Activated T-cell treated with anti-CD3 and anti-CD28 coated beads, Interleukin-2, amount 50 U/mL, for 1 hour (primary cell): ENCODE results near the gene MAPKAP1.

Experiments
- DNase-seq: peaks from one replicate; pipeline ENCODE4 v3.0.0-alpha.2; 2020

The MAPKAP1 gene

DNA sequence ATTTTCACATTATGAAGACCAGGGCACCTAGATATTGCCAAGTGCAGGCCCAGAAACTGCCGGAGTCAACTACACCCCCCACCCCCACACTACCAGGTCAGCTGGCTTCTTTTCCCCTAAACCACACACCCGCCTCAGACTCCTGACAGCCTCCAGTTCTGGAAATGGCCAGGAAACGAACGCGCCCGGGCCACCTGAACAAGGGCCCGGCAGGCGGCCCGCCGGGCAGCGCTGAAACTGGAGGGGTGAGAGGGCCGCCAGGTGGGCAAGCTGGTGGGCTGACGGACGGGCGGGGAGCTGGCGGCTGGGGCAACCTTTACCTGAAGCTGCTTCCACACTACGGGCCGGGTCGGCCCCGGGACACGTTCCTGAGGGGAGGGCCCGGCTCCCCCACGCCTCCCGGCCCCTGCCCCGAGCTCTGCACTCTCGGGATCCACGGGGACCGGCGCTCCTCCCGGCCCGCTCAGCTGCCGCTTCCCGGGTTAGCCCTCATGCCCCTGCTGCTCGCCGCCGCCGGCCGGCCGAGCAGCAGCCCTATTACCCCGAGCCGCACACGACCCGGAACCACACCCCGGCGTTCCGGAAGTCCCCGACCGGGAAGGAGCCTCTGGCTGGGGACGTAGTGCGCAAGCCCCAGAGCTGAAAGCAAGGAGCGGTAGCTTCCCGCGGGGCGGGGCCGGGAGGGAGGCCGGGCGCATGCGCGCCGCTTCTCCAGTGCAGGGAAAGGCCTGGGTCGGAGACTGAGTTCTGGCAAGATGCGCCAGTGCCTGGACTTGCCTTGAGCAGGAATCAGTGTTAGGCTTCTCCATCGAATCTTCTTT, at the start of gene MAPKAP1:
TSS of gene MAPKAP1 (minus strand) at position 558 of the 821 bp plus-strand sequence. CDS start 34,634 bp downstream, outside the sequence.
- DNase-seq, result peak; percentile 95

DNA sequence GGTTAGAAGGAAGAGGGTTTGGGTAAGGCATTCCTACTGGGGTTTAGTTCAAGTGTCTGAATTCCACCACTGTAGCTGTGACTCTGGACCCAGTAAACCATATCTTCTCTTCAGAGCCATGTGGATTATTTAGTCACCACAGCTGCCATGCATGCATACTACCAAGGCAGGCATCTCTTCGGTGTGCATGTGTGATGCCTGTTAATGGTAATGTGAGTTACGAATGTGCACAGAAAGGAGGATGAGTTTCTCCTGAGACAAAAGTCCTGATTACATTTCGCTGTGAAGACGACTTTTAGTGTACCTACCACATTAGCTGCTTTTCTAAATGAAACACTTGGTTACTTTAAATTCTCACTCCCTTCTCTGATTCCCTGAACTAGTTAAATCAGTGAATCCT, 49.5 kb upstream of the MAPKAP1 start:
- DNase-seq, result no peak

DNA sequence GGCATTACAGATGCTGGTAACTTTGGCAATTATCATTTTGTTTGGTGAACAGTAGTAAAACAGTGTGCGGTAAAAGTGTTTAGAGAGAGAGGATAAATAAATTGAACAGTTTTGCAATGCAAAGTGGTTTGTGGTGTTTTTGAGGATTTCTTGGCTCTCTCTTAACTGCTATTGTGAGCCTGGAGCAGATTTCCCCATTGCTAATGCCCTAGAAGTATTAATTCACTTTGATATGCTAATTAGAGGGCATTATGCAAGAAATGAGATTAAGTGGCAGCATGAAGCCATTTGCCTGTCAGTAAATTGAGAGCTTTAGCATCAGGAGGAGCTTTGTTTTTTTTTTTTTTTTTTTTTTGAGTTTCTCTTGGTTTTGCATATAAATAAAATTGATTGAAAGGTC, 48.3 kb upstream of the MAPKAP1 start:
- DNase-seq, result no peak

DNA sequence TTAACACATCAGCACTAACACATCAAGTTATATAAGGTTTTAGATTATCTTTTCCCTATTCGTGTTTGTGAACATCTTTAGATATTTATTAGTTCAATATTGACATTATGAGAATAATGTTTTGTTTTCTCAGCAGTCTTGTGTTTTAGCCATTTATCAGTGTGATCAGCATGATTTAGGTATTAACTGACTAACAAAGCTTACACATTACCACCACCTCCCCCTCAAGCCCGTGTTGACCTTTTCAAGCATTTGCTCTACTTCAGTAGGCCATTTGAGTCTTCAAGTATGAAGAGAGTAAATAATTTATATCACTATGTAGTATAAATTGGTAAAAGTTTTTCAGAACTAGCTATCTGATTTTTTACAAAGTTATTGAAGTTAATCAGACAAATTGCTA, 47.1 kb upstream of the MAPKAP1 start:
- DNase-seq, result no peak

DNA sequence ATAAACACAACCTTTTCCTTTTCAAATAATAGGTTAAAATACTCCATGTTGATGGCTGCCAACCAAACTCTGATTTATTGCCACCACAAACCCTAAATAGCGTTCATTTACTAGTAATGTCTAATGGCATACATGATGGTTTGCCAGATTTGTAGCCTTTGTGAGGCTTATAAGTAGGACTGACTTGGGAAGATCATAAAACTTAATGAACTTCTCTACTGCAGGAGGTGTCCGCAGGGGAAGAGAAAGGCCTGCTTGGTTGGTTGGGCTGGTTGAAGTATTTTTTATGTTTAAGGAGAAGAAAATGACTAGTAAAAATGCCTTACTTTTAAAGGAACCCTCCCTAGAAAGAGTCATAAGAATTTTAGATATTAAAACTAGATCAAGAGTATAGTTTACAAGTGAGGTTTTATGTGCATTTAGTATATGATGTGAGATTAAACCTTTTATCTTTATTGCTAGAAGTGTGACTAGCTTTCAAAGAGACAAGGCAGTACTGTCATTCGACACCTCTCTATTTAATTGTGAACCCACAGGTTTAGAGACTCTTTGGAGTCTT, 45.1 kb upstream of the MAPKAP1 start:
- DNase-seq, result no peak

GRCh38 chr9:125750627-125751011, 43.6 kb upstream of the MAPKAP1 start:
- no peak for DNase-seq

- no peak for DNase-seq
Measured at GRCh38 chr9:125749951-125750626, 43.1 kb upstream of the MAPKAP1 start.

GRCh38 chr9:125749287-125749935, 42.4 kb upstream of the MAPKAP1 start:
- DNase-seq, result no peak

DNA sequence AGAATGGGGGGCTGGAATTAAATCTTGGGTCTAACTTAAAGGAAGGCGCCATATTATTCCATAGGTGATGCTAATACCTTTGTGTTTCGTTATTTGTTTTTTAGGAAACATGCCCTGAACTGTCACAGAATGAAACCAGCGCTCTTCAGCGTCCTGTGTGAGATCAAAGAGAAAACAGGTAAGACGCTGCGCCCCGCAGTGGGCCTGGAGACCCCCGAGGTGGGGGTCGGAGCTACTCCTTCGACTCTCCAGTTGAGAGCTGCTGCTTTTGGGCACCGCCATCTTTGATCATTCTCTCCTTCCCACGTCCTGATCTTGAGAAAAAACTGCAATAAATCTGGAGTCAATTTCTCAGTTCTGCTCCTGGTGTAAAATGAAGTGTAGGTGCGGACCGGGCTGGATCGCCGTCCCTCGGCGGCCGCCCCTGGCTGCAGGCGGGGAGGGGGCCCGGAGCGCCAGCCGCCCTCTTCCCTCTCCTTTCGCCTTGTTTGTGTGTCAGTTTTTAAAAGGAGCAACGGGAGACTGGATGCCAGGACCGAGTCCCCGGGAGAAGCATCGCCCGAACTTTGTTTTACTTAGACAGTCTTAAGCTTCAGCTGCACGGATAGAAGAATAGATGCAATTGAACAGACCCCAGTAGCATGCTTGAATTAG, 41.6 kb upstream of the MAPKAP1 start:
- peak; percentile 32 for DNase-seq

- peak; percentile 47 for DNase-seq
Measured at GRCh38 chr9:125747765-125748445, 40.9 kb upstream of the MAPKAP1 start.

- DNase-seq, result peak; percentile 65
Measured at GRCh38 chr9:125747053-125747764, 40.2 kb upstream of the MAPKAP1 start, which contains the start of gene PBX3. TSS of gene PBX3 (plus strand) at chr9:125747373.

DNA sequence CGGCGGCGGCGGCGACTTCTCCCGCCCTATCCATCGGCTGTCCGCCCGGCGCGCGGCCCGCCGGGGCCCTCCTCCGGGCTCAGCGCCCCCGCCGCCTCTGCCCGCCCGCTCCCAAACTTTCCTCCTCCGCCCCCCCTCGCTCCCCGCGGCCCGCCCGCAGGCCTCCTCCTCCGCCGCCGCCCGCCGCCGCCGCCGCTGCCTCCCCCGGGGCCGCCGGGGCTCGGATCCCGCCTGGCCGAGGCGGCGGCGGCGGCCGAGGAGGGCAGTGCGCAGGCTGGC, 39.7 kb upstream of the MAPKAP1 start:
- DNase-seq, result no peak

DNA sequence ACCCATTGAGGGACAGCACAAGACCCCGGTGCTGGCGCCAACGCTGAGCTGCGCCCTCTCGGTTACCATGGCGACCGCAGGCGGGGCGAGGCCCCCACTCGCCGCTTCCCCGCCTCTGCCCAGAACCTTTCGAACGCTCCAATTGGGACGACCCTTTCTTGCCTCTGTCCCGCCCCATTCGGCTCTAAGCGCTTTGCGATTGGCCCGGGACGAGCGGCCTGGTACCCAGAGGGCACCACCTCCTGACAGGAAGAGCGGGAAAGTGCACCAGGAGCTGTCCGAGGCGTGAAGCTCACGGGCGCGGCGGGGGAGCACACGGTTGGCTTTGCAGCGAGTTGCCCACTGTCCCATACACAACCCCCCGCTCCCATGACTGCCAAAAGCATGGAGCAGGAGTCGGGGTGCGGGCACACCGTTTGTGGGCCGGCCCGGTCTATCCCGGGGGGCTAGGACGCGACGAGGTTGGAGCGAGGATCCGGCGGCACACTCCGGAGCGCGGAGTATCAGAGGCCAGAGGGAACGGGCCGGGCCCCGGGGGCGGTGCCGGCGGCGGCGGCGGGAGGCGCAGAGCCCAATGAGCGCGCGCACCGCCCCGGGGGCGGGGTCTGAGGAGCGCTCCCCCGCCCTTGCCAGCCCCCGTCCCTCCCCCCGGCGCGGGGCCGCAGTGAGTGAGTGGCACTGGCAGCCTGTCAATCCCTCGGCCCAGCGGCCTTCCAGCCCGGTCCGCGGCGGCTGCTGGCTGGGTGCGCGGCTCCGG, 39.2 kb upstream of the MAPKAP1 start:
- peak; percentile 95 for DNase-seq

DNA sequence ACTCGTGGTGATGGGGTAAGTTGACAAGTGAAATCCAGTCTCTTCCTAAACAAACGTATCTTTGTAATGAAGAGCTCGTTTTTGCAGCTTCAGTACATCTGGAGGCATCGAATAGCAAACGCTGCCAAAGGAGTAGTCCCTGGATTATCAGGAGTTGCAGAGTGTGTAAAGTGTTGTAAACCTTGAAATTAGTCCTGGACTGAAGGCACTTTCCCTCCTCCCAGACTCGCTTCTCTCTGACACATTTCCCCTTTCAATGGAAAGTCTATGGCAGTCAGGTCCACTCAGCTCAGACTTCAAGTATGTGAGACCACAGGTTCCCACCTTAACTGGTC, 38.6 kb upstream of the MAPKAP1 start:
- no peak for DNase-seq

- no peak for DNase-seq
Measured at GRCh38 chr9:125745018-125745417, 38.0 kb upstream of the MAPKAP1 start.

DNA sequence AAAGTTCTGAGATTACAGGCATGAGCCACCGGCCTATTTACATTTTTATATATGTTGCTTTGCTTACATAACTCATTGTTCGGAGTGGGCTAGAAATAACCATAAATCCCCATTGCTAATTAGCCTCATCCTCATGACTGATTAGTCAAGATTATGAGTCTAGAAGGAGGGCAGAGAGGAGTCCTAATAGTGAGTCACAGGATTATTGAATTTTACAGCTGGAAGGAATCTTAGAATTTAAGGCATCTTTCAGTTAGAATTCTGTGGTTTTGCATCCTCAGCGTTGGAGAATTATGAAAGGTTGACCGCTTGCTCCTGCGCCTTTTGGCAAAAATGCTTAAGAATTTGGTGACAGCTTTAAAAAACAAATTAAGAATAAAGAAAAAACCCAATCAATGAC, 37.6 kb upstream of the MAPKAP1 start:
- DNase-seq, result no peak

GRCh38 chr9:125743682-125744428, 36.8 kb upstream of the MAPKAP1 start:
- DNase-seq, result no peak

DNA sequence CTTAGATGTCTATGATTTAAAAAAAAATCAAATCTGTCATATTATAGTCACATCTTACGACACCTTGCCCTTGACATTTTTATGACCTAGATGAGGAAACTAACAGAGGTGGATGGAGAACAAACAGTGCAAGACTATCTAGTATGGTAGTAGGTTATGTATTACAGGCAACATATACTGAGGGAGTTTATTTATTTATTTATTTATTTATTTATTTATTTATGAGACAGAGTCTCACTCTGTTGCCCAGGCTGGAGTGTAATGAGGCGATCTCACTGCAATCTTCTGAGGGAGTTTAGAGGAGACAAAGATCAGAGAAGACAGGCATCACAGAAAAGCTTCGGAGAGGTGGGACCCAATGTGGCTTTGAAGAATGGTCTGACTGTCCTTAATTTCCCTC, 35.6 kb upstream of the MAPKAP1 start:
- no peak for DNase-seq

- no peak for DNase-seq
Measured at GRCh38 chr9:125739436-125739835, 32.4 kb upstream of the MAPKAP1 start.

DNA sequence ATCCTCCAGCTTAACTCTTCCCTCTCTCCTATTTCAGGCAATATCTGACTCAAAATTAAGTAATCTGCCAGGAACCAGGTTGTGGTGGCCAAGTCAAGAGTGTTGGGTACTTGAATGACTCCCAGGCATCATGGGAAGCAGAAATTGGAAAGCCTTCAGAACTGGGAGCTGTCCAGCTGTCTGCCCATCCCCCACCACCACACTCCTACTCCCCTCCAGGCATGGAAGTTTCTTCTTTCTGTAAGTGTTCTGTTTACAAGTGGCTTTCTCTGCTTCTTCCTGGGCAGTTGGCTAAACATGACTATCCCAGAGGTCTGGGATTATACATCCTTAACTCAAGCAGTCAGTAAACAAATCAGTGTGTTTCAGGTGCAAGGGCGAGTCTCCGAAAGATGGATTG, 25.6 kb upstream of the MAPKAP1 start:
- no peak for DNase-seq

- DNase-seq, result no peak
Measured at GRCh38 chr9:125730168-125730567, 23.2 kb upstream of the MAPKAP1 start.
